AG20443 (cell line): ENCODE measurements around the gene ABLIM2.

ENCODE experiments used
- DNase-seq: peaks from one replicate; pipeline ENCODE4 v3.0.0; 2012; ENCODE audit warnings: low spot score, mixed read lengths

Gene ABLIM2

DNA sequence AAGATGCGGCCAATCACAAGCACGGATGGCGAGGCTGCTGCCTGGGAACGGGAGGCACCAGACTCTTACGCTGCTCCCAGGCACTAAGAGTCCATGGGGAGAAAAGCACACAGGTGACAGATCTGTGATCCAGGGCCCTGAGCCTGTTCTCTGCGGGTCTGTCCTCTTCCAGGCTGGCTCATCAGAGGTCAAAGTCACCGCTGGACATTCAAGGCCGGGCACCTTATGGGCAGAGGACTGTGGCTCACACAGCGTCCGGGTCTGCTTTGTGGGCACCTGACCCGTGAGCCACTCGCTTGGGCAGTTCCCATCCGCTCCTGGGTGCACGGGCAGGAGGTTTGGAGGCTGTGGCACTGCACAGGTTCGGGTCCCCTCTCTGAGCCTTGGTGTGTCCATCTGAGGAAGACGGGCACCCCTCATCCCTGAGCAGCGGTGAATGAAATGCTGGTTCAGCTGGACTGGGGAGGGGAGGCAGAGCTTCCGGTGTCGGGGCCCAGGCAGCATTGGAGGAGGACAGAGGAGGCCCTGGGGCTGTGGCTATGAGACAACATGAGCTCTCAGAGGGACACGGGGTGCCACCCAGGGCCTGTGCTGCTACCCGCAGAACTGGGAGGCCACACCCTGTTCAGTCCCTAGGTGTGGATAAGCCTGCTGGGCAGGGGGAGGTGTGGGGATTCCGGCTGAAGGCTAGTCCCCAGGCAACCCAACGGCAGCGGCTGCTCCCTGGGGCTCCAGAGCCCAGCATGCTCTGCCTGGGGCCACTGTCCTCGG lies 157.7 kb downstream of the ABLIM2 start:
- no peak for DNase-seq

DNA sequence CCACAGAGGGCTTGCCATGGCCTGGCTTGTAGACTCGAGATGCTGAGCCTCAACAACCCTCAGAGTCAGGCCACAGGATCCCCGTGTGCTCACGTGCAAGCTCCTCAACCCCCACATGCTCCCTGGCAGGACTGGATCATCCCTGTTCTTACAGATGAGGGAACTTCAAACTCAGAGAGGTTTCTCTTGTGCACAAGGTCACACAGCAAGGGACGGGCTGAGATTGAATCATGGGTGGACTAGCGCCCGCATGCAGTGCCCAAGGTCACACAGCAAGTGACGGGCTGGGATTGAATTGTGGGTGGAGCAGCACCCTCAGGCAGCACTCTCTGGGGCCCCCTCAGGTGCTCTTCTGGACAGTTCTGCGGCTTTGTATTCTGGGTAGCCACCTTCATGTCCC lies 158.4 kb downstream of the ABLIM2 start:
- DNase-seq = no peak

DNA sequence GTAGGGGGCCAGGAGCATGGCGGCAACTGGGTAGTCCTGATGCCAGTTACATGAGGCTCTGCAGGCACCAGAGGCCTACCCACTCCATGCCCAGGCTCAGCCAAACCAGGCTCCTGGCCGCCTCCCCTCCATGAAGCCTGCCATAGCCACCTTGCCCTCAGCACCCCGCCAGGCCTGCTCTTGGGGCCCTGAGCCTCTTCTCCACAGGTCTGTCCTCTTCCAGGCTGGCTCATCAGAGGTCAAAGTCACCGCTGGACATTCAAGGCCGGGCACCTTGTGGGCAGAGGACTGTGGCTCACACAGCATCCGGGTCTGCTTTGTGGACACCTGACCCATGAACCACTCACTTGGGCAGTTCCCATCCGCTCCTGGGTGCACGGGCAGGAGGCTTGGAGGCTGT lies 158.9 kb downstream of the ABLIM2 start:
- DNase-seq = no peak

DNA sequence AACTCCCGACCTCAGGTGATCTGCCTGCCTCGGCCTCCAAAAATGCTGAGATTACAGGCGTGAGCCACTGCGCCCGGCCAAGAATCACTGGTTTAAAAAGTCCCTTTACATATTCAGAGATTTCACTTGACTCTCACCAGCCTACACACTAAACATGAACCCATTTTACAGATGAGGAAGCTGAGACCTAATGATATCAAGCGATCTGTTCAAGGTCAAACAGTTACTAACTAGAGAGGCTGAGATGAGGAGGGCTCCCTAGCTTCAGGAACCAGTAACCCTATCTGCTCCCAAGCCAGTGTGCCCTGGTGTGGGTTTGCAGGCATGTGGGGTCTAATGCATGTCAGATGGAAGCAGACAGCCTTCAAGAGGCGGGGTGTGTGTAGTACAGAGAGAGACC lies 159.3 kb downstream of the ABLIM2 start:
- DNase-seq = no peak

DNA sequence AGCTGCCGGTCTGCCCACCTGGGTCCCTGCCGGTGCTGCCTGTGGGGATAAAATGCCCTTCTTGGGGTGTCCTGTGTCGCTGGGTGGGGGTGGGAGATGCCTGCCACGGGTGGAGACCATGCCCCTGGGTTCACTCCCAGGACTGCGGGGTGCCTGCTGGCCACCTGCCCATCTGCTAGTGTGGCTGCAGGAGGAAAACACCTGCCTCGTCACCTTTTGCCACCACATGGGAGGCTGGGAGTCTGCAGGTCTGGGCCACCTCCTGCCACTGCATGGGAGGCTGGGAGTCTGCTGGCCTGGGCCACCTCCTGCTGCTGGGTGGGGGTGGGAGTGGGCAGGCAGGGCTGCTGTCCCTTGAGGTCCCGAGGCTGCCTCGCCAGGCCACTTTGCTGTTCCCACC lies 160.2 kb downstream of the ABLIM2 start:
- no peak for DNase-seq

DNA sequence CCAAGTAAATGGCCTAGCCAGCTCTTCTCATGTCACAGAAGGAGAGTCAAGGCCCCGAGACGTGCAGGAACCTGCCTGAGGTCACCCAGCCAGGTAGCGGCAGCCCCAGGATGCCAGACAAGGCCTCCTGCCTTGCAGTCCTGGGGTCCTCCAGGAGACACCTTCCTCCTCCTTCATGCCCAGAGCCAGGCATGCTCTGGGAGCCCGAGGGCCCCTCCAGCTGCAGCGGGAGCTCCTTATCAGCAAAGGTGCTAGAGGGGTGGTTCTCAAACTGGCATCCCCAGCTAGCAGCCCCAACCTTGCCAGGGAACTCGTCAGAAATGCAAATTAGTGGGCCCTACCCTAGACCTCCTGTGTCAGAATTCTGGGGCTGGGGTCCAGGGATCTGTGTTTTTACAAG lies 162.7 kb downstream of the ABLIM2 start:
- DNase-seq = no peak

DNA sequence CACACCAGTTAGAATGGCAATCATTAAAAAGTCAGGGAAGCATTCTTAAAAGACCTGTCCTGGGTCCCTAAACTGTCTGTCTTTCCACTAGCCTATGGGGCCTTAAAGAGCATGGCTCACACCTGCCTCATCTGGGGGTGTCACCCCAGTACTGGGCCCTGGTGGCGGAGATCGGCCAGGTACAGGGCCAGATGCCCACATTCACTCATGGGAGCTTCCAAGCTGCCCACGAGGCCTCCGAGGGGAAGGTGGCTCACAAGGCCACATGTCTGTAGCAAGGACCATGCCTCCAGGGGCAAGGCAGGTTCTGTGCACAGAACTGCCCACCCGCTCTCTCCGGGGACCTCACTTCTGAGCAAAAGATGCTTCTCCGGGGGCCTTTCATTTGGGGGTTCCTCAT lies 163.5 kb downstream of the ABLIM2 start:
- DNase-seq = no peak

DNA sequence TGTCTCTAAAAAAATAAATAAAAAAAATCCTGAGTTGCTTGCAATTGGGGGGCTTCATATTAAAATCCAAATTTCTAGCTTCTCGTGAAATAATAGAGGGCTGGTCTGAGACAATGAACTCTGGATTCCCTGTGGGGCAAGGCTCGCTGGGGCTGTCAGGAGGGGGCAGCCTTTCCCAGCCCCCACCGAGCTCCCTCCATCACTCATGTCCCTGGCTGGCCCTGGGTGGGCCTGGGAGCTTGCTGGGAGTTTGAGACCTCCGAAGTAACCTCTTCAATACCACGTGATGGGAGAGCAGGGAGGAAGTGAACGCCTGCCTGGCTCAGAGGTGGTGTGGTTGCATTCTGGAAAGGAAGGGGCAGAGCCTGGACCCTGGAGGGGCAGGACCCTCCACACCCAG lies 164.9 kb downstream of the ABLIM2 start:
- DNase-seq = no peak

DNA sequence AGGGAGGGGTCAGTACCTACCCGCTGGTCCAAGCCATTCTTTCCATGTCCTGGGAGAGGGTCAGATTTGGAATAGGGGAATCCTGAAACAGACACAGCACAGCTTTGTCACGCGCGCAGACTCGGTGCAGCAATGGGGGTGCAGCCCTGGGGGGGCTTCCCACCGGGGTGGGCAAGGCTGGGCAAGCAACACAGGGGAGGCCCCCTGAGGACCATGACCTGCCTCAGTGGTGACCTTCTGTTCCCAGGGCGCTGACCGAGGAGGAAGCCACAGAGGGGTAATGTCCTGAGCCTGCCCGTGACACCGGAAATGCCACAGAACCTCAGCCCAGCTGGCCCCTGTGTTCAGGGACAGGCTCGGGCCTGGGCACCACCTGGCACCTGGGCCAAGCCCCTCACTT lies 165.8 kb downstream of the ABLIM2 start:
- DNase-seq = no peak

DNA sequence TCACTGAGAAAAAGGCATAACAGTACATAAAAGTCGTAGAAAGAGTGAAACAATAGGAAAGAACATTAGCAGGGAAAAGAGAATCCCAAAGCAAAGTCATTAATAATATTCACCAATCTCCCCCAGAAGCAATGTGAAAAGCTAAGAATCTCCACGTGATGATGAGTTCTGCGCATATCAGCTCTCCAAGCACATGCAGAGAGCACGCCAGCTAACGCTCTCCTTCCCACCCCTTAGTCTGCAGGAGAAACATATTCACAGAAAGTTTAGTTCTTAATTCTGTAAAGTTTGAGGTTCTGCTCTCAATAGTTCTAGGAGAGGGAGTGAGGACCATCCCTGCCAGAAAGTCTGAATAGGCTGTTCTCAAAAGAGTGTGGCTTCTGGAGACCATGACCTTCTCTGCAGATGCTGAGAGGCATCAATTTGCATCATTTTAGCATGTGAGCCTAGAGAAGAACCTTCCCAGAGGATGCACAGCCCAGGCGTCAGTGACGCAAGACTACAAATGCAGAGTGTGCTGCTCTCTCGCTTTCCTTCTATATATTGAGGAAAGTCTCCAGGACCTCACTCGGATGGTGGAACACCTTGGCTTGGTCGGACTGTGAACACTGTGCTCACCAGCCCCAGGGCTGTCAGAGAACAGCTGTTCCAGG lies 167.7 kb downstream of the ABLIM2 start:
- DNase-seq = no peak

DNA sequence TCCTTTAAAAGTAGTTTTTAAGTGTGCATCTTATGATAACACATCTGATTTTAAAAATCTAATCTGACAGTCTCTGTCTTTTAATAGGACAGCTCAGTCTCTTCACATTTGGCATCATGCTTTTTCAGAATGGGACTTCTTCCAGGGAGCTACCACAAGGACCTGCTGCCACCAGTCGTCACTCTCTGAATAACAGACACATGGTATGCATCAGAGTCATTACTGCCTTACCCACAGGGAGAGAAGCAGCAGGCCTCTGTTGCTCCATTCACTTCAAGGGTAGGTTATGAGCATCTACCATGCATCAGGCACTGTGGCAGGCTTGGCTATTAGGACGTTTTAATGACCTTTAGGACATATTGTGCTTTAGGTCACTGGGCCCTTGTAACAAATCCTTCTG lies 169.0 kb downstream of the ABLIM2 start:
- no peak for DNase-seq

DNA sequence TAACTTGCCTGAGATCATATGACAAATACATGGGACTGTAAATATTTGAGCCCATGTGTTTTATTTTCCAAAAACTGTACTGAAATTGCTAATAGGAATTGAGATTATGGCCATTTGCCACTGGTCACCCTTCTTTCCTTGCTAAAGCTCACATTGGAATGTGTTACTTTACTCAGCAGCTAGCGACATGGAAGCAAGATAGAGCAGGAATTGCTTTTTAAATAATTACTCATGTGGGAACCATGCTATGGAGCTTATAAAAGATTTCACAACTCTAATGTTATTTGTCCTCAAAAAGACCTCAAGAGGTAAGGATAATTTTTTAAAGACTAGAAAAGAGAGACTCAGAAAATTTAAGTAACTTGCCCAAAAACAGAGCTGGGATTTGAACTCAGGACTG lies 170.2 kb downstream of the ABLIM2 start:
- peak; percentile 58 for DNase-seq

DNA sequence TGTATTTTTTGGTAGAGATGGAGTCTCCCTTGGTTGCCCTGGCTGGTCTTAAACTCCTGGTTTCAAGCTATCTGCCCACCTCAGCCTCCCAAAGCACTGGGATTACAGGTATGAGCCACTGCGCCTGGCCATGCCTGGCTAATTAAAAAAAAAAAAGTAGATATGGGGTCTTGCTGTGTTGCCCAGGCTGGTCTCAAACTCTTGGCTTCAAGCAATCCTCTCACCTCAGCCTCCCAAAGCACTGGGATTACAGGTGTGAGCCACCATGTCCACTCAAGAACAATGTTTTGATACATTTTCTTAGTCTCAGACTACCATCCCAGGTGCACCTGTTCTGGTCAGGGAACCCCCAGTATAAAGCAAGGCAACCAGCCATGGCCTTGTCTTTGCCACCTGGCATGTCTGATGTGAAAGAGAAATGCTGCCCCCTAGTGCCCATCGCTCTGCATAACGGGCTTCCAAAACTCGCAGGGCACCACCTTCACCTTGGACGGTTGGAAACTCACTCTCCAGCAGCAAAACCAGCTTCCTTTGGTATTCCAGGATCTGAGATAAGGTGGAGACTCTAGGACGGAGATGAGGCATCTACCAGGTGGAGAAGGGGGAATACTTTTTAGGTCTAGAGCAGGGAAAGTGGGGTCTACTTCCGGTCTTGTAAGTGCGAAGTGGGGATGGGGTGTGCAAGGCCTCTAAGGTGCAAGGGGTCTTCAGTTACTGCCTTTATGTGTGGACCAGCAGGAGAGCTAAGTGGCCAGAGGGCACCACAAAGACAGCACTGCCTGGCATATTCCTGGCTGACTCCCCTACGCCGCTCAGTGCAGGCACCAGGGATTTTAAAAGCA lies 171.2 kb downstream of the ABLIM2 start:
- peak; percentile 82 for DNase-seq

DNA sequence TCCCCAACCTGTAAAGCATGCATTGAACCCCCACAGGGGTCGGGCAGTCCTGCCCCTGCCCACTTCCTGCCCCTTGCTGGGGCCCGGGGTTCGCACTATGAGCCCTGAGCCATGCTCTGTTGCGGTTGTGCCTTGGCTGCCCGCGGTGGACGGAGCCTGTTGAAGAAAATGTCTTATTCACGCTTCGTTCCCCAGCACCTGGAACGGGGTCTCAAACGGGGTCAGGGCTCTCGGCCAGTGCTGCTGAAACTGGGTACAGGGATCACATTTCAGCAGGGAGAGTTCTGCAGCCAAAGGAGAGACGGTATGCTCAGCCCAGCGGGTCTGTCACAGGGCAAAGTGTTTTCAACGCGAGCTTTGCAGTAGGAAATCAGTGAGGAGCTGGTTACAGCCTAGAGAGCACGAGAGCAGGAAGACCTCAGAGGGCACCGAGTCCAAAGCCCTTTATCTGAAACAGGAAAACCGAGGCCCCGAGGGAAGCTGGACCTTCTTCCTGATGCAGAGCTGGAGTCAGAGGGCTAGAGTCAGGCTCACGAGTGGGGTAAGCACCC lies 172.6 kb downstream of the ABLIM2 start:
- DNase-seq = no peak

DNA sequence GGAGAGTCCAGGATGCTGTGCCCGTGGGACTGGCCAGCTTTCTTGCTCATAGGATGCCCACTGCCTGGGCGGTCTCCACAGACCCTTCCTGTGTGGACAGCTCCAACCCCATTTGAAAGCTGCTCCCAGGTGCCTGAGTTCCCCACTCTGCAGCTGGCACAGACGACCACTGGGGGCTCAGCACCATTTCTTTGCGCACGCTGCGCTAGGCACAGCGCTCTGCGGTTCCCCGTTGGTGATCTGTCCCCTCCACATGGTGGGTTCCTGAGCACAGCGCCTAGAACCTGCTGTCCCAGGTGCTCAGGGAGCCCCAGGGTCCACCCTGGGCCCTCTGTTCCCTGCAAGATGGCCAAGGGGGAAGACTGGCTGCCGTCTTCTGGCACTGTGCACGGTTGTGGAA lies 173.5 kb downstream of the ABLIM2 start:
- DNase-seq = no peak

DNA sequence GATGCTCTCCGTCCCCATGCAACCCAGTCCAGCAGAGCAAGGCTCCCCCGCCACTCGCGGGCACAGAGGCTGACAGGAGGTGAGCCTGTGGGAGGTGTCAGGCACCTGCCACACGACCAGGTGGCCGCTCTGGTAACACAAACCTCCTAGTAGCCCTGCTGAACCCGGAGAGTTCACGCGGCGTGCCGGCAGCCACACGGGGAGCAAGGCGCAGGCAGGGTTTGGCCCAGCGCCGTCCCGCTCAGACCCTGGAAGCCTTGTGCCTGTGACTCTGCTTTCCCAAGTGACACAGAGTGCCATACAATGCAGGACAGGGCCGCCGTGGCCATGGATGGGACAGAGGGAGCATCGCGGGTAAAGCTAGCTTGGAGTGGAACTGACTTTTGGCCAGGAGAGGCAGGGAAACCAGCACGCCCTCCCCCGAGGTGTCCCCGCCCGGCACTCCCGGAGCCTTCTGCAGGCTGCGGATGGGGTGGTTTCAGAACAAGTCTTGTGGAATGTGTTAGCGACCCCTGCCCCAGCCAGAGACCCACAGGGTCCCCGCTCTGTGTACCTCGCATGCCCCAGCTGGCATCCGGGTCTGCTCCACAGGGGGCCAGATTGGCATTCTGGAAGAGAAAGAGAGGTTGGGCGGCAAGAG lies 174.2 kb downstream of the ABLIM2 start:
- DNase-seq = no peak

DNA sequence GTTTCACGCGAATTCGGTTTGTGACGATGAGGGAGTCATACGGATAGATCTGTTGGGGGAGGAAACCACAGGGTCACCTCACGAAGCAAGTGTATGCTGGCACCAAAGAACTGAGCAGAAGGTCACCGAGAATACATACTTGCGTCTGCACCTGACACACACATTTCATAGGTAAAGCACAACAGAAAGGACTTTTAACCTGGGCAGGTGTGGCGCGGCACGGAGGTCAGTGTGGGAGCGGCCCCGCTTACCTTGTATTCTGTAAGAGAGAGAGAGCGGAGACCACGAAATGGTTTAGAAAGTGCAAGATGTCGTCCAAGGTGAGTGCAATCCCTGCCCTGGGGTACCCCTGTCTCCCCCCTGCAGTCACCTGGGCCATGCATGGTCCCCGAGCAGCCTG lies 175.3 kb downstream of the ABLIM2 start:
- no peak for DNase-seq

DNA sequence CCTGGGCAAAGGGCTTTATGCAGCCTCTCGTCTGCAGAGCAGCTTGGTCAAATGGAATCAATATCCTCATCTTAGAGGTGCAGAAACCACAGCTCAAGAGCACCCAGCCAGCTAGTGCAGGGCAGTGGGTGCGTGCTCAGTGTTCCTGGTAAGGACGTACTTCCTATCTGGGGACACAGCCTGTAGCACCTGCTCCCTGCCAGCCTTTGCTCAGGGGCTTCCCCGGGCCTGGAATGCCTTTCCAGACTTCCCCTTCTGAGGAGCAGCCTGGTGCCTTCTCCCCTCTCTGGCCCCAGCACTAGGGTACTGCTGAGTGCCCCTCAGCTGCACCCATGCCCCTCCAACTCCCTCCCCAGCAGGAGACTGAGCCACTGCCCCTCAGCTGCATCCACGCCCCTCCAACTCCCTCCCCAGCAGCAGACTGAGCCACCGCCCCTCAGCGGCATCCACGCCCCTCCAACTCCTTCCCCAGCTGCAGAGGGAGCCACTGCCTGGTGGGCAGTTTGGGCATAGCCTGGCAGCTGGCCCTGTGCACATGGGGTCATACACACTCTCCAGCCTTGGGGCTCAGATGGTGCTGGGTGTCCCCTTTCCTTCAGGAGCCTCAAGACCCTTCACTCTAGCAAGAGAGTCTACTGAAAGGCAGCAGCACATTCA lies 176.7 kb downstream of the ABLIM2 start:
- DNase-seq = no peak

DNA sequence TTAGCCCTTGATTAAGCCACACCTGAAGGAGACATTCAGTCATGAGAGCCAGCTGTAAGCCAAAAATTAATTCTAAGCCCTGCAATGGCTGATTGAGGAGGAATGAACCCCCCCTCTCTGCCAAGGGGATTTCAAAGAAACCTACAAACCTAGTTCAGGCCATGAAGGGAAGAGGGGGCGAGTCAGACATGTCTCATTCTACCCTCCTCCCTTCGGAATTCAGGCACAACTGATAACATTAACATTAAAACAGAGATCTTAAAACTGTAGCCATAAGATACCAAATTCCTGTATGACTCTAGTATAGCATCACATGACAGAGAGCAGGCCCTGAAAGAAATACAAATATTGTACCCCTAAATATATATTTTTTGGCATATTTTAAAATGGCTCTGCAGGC lies 178.6 kb downstream of the ABLIM2 start:
- DNase-seq = no peak

DNA sequence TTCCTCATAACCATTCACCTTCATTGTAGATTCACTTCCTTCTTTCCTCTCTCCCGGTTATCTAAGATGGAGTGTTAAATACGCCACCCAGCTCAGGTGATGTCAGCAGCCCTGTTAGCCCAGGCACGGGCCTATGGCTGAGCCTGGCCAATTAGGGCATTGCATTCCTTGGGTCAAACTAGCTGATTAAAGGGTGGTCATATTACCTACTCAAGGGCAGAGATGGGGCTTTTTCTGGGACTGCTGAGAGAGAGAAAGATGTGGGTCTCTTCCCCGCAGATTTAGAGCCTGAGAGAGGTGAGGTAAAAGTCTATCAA lies 179.0 kb downstream of the ABLIM2 start:
- DNase-seq = no peak

DNA sequence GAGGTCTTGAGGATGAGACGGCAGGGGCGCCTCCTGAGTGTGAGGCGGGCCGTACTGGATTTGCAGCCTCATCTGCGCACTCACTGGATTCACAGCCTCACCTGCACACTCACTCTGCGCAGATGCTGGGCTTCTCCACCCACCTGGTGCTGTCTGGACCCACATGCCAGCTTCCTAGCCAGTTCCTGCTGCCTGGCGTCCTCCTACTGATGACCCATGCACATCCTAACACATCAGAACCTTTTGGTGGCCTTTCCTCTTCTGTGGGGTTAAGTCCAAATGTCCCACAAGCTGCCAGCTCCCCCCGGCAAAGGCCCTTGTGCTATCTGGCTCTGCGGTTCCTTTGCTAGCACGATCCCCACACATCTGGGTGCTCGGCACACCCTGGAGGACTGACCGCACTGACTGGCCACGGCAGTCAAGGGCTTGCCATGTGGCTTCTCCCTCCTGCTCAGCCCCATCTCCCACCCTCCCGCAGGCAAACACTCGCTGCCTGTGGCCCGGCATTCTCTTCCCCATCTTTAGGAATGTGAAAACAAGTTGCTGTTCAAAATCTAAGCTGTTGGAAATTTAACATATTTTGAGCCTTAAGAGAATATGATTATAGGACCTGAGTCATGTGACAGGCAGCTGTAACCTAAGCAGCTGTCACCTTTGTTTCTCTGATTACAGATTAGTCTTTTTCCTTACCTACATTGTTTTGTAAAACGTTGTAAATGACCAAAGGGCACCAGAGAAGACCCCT lies 179.5 kb downstream of the ABLIM2 start:
- DNase-seq = no peak
